Stimulated activated CD8-positive, alpha-beta memory T cell treated with anti-CD3 and anti-CD28 coated beads, Interleukin-4, amount 100 ng/mL, for 1 hour (primary cell): ENCODE measurements around the gene AMZ2.
A peak's percentile ranks its signal among the peaks of the same experiment; 100 is the strongest.
"Not testable (repeated sequence)": the region's sequence is repeated elsewhere in the genome, so short reads cannot be mapped to it uniquely, and the experiment has no call there.

Experiments
- DNase-seq, 2 donors: peaks; one replicate each; pipeline ENCODE4 v3.0.0-alpha.2; 2020; ENCODE audit warnings: low read depth in 2 of 2, low spot score in 1 of 2

The AMZ2 gene, protein sequence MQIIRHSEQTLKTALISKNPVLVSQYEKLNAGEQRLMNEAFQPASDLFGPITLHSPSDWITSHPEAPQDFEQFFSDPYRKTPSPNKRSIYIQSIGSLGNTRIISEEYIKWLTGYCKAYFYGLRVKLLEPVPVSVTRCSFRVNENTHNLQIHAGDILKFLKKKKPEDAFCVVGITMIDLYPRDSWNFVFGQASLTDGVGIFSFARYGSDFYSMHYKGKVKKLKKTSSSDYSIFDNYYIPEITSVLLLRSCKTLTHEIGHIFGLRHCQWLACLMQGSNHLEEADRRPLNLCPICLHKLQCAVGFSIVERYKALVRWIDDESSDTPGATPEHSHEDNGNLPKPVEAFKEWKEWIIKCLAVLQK

DNA sequence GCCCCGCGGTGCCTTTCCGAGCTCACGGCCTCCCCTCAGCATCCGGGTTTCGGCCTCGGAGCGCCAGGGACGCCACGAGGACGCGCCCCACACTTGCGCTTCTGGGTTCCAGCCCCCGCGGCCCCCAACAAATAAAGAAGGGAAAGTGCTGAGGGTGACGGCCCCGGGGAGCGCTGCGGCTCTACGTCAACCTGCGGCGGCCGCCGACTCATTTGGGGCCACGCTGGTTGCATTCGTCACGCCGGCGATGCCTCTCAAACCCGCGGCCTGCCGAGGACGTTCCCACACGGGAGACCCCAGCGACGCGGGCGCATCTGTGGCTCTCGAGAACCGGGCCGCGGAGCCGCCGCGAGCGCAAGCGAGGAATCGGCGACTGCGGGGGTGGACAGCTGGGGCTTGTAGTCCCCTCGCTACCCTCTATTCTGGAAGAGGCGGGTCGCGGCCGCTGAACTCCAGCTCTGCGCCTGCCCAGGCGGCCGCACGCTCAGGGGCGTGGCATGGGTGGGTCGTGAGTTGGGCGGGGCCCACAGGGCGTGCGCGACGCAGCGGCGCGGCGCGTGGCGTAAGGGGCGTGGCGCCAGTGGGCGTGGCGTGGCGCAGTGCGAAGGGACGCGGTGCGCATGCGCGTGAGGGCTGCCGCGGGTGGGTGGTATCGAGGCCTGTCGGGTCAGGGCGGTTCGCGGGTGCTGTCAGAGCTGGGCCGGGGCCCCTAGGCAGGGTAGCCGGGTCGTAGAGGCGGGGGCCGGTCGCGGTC is at the start of gene AMZ2:
AMZ2 (plus strand) TSS at position 599 of the 754 bp plus-strand sequence. CDS start 2,145 bp downstream, outside the sequence.
- peak; percentile 95 to 98 for DNase-seq

GRCh38 chr17:68198931-68199836 is 48.7 kb upstream of the AMZ2 start:
- DNase-seq = no peak

GRCh38 chr17:68199837-68200688 is 47.8 kb upstream of the AMZ2 start:
- no peak for DNase-seq

DNA sequence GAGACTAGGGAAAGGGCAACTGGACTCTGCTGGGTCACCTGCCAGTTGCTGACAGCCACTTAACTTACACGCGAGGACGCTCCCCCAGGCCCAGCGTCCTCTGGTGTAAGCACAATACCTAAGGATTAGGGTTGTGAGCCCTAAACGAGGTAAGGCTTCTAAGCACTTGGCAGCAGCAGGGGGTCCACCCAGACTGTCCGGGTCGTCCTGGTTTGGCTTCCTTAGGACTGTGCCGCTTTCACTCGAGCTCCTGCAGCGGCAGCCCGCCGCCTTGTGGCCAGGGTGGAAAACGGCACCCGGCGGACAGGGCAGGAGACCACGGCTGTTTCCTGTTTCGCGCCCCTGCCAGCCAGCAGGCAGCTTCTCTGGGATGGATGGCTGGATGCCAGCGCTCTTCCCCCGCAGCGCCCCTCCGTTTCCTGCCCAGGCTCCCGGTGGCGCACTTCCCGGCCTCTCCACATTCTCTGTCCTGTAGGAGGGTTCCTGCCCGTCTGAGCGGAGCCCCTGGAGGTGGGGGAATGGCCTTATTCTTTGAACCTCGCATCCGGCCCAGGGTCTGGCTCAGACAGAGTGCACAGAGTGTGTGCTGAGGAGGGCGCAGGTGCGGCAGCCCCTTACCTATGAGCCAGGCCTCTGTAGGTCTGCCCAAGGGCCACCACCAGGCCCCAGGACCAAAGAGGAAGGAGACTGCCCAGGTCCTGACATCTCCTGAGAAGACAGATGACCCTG is 47.0 kb upstream of the AMZ2 start:
- DNase-seq = peak; percentile 50 to 56

DNA sequence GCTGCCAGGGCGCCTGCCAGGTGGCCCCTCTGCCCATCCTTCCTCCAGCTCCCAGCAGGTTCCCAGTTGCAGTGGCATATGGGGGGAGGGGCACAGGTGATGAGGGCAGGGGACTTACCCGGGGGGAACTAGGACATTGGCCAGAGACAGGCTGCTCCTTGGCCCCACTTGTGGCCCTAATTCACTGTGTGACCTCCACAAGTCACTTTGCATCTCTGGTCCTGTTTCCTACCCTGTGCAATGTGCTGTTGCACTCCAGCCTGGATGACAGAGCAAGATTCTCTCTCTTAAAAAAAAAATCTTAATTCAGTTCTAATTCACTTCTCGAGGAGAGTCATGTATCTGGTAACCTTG is 46.4 kb upstream of the AMZ2 start:
- DNase-seq = not testable (repeated sequence)

DNA sequence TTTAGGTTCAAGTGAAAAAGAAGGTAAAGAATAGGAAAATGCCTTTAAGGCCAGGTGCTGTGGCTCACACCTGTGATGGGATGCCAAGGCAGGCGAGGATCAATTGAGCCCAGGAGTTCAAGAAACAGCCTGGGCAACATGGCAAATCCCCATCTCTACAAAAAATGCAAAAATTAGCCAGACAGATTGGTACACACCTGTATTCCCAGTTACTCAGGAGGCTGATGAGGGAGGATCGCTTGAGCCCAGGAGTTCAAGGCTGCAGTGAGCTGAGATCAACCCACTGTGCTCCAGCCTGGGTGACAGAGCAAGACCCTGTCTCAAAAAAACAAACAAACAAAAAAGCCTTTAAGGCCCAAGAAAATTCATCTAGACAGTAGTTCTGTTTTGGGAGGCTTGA is 45.5 kb upstream of the AMZ2 start:
- not testable (repeated sequence) for DNase-seq

DNA sequence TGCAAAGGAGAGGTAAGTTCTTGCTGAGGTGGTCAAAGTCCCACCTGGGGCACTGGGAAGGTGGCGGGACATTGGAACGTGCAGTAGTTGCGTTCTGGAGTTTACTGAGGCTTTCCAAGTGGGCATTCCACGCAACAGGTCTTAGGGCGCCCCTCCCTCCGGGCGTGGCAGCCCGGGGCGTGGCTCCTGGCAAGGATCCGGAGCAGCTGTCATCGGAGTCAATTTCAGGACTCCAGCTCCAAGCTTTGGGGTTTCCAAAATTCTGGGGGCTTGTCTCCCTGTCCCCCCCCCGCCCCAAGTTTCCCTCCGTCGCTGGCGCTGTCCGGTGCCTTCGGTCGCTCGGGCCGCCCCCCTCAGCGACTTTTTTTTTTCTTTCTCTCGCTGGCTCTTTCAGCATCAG is 43.1 kb upstream of the AMZ2 start:
- no peak for DNase-seq

DNA sequence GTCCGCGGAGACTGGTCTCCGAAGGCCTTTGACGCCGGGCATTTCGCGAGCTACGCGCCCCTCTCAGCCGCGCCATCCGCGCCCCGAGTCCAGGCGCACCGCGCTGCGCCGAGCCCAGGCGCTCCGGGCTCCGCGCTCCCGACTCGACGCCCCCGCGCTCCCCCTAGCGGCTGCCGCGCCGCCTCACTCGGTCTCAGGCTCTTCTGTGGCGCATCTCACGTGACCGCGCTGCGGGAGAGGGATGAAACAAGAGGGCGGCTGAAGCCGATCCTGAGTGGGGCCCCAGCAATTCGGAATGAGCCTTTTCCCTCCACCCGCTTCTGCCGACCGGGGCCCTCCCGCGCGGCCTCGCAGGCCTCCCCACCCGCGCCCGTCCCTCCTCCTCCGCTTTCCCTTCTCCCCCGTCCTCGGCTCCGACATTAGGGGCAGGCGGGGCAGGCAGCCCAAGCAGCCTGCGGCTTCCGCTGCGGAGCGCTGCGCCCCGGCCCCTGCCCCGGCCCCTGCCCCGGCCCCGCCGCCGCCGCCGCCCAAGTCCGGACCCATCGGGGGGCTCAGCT is 42.5 kb upstream of the AMZ2 start:
- DNase-seq = peak; percentile 82 to 84

DNA sequence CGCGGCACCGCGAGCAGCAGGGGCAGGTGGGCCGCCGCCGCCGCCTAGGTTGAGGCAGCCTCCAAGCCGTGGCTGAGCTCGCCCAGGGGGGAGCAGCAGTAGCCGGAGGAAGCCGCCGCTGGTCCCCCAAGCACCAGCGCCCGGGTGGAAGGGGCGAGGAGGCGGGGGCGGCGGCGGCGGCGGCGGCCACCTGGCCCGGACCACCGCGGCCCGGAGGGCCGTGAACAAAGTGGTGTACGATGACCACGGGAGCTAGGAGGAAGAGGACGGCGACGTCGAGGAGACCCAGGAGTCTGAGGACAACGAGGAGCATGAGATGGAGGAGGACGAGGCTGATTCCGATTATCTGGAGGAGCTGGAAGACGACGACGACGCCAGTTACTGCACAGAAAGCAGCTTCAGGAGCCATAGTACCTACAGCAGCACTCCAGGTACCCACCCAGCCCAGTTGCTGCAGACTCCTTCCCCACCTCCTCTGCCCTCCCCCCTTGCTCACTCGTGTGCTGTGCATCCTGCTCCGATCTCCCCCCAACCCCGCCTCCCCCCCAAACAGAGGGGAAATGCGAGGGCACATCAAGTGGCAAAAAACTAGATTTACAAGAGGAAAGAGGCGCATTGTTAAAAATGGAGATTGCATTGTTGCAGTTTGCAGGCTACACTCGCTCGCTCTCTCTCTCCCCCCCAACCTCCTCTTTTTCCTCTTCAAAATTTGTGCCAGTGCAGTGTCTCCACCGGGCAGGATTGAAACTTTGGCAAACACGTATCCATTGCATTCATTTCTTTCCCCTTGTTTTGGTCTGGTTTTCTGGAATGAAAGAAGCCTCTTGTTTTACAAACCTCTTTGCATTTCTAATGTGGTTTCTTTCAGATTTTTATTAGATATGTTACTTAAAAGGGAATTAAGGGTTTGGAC is 41.8 kb upstream of the AMZ2 start:
- no peak for DNase-seq

- DNase-seq = no peak
Observed at GRCh38 chr17:68207651-68208253, 40.1 kb upstream of the AMZ2 start.

GRCh38 chr17:68208651-68209050 is 39.2 kb upstream of the AMZ2 start:
- DNase-seq = not testable (repeated sequence)

DNA sequence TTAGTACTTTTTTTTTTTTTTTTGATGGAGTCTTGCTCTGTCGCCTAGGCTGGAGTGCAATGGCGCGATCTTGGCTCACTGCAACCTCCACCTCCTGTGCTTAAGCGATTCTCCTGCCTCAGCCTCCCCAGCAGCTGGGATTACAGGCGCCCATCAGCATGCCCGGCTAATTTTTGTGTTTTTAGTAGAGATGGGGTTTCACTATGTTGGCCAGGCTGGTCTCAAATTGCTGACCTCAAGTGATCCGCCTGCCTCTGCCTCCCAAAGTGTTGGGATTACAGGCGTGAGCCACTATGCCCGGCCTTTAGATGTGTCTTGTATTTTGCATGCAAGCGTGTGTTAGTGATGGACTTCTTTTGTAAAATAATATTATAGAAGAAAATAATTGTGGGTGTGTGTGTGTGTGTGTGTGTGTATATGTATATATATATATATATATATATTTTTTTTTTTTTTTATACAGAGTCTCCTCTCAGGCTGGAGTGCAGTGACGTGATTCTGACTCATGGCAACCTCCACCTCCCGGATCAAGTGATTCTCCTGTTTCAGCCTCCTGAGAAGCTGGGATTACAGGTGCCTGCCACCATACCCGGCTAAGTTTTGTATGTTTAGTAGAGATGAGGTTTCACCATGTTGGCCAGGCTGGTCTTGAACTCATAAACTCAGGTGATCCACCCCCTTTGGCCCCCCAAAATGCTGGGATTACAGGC is 38.5 kb upstream of the AMZ2 start:
- not testable (repeated sequence) for DNase-seq

DNA sequence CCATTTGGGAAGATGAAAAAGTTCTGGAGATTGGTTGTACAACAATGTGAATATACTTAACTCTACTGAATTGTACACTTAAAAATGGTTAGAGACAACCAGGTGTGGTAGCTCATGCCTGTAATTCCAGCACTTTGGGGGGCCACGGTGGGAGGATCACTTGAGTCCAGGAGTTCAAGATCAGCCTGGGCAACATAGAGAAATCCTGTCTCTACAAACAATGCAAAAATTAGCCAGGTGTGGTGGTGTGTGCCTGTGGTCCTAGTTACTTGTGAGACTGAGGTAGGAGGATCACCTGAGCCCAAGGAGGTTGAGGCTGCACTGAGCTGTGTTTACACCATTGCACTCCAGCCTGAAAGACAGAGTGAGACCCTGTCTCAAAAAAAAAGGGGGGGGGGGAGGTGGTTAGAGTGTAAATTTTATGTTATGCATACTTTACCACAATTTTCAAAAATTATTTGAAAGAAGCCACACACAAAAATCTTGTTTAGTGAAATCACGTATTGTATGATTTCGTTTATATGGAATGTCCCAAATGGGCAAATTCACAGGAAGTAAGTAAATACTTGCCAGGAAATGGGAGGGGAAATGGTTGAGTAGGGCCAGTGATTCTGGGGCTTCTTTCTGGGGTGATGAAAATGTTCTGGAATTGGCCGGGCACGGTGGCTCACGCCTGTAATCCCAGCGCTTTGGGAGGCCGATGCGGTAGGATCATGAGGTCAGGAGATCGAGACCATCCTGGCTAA is 37.1 kb upstream of the AMZ2 start:
- no peak for DNase-seq

DNA sequence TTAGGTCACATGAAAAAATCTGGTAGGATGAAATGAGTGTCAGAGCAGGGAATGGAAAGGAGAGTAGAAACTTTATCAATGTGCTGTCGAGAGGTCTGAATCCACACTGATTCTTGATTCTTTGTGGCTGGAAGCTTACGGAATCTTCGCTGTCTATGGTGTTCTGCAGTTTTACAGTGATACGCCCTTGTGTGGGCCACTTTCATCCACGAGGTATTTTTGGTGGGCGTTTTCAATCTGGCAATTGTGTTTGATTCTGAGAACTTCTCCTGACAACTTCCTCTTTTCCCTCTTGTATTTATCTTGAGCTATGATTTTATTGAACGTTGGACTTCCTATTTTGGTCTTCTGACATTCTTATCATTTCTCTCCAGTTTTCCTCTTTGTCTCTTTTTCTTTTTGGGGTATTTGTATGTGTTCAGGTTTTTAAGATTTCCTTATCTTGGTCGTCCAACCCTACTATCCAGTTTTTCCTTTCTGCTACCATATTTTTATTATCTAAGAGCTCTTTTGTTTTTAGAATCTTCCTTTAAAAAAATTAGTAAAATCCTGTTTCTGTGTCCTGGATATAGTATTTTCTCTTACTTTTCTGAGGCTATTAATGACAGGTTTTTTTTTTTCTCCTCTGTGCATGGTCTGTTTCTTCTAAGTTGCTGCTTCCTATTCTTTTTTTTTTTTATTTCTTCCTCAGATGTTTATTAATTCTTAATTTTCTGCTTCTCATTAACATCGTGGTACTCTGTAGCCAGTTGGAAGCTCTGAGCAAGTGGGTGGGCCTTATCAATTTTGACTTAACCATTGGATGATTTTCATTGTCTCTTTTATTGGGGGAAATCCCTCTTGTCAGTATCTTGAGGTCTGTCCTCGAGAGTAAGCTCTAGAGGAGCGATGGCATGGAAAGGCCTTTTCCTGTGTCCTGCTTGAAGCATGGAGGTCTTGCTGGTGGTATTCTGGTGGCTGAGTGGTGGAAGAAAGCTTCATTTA is 34.1 kb upstream of the AMZ2 start:
- not testable (repeated sequence) for DNase-seq

GRCh38 chr17:68215453-68215852 is 32.4 kb upstream of the AMZ2 start:
- DNase-seq = not testable (repeated sequence)

GRCh38 chr17:68219429-68219828 is 28.4 kb upstream of the AMZ2 start:
- not testable (repeated sequence) for DNase-seq
